Transverse colon (tissue), 3 donors: ENCODE measurements around the gene NDEL1.

Experiments
- CTCF ChIP-seq, 5 experiments: fragments of 200-600 bp in 3 of 5; fragments of 450-650 bp in 2 of 5; sonication (generic) in 3 of 5; IDR thresholded peaks; 1 replicate in 2 of 5; 2 replicates in 3 of 5; pipeline ENCODE4 v1.5.1; 2016 to 2017; ENCODE audit warnings: antibody characterized with exemption in 5 of 5, inconsistent platforms in 3 of 5, mild to moderate bottlenecking in 2 of 5, moderate library complexity in 1 of 5
- POLR2A ChIP-seq: fragments of 450-650 bp; IDR thresholded peaks from one replicate; pipeline ENCODE4 v1.6.1; 2016; ENCODE audit warnings: antibody characterized with exemption, mild to moderate bottlenecking, moderate library complexity

- no peak for TF ChIP-seq POLR2A
- no peak for TF ChIP-seq CTCF (IDR thresholded peaks at IDR 0.05)
These were observed 16.4 kb downstream of the NDEL1 start for GRCh38 chr17:8451933-8452614.
